GM19463 (cell line): ENCODE data around the gene HCRTR2.
"Not testable (repeated sequence)": the region's sequence is repeated elsewhere in the genome, so short reads cannot be mapped to it uniquely, and the experiment has no call there.

Experiments used
- ATAC-seq: cut with Tn5 transposase; IDR thresholded peaks from one replicate; pipeline ENCODE4 v1.9.1; 2021; ENCODE audit warnings: mild to moderate bottlenecking, moderate library complexity; ENCODE audit not compliant: unreplicated experiment

HCRTR2 gene

DNA sequence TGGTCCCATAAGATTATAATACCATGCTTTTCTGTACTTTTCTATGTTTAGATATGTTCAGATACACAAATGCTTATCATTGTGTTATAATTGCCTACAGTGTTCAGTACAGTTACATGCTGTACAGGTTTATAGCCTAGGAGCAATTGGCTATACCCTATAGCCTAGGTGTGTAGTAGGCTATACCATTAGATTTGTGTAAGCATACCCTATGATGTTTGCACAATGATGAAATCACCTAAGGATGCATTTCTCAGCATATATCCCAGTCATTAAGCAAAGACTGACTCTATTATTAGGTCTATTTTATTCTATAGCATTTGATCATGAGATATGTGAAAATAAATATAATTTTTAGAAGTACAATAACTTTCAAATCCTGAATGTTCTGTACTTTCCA lies 36.6 kb downstream of the HCRTR2 start:
- ATAC-seq, result no peak

GRCh38 chr6:55212156-55212555 lies 37.8 kb downstream of the HCRTR2 start:
- no peak for ATAC-seq

GRCh38 chr6:55220961-55221360 lies 46.6 kb downstream of the HCRTR2 start:
- ATAC-seq, result no peak

DNA sequence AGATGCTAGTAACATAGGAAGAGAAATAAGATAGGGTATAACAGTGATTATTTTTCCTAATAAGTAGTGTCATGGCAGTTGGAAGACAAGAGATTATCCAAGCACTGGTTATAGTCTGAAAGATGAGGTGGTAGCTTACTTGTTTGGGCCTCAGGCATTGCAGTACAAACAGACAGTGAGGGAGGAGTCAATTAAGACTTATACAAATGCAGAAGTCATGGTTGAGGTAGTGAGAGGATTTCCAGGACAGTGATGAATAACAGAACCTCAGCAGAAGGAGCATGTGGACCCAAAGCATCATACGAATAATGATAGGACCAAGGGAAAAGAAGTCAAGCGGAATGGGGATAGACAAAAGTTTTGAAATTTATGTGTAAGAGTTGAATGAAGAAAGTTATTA lies 53.5 kb downstream of the HCRTR2 start:
- no peak for ATAC-seq

DNA sequence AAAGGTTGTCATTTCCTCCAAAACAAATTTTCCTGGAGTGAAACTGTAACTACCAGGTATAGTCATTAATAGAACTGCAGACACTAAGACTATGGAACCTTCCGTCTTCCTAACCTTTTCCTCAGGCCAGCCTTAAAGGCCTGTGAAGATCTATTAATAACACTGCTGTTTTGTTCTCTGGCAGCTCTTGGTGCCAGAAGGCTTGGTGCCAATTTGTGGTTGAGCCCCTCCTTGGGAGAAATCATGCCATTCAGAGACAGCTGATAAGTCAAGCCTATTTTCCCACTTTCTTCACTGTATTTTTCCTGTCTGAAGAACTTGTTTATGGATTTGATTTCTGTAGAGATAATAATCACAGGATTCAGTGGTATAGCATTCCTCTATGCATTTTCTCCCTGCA lies 64.8 kb downstream of the HCRTR2 start:
- ATAC-seq, result no peak

DNA sequence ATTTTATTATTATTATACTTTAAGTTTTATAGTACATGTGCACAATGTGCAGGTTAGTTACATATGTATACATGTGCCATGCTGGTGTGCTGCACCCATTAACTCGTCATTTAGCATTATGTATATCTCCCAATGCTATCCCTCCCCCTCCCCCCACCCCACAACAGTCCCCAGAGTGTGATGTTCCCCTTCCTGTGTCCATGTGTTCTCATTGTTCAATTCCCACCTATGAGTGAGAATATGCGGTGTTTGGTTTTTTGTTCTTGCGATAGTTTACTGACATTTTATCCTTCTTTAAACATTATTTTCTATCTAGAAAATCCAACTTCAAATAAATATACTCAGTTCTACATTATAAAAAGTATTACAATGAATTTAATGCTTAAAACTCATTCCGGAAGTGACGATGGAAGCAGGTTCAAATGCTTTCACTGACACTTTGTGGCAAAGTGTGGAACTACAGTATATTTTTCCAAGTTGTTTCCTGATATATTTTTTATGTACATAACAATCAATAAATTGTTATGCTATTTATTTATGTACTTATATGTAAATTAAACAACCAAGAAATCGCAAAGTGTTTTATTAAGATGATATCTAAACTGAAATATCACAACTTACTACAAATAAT lies 66.8 kb downstream of the HCRTR2 start:
- not testable (repeated sequence) for ATAC-seq

GRCh38 chr6:55250400-55250799 lies 76.1 kb downstream of the HCRTR2 start:
- no peak for ATAC-seq

GRCh38 chr6:55255113-55255512 lies 80.8 kb downstream of the HCRTR2 start:
- no peak for ATAC-seq

DNA sequence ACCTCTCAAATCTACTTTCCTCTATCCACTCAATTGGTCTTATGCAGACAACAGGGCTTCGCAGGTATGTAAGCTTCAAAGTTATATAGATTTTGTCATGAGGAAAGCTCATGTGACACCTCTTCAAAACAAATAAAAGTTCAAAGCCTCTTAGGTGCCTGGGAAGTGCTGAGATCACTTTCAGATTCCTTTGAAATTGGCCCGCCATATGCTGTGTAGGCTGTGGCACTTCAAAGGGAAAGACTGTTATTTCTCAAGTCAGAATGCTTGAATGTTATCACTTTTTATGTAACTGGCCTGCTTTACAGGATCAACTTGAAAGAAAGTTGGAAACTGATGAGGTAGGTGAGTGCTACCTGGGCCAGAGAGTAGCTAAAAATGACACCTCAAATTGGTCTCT lies 85.9 kb downstream of the HCRTR2 start:
- ATAC-seq, result no peak

- no peak for ATAC-seq
These were observed 91.2 kb downstream of the HCRTR2 start for GRCh38 chr6:55265409-55266114.

DNA sequence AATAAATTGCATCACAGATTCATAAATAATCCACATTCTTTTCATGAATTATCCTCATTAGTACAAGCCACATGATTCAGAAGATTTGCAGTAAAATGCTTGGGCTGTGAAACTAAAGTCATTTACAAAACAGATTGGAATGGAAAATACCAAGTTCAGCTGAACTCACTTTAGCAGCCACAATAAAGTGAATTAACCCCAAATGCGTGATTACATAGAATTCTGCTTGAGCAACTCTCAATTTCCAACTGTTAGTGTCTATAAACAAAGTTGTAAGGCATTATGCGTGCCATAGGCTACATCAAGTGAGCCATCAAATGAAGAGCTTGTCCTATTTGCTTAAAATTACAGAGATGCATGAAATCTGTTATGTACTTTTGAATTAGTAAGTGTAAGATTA lies 92.6 kb downstream of the HCRTR2 start:
- no peak for ATAC-seq

DNA sequence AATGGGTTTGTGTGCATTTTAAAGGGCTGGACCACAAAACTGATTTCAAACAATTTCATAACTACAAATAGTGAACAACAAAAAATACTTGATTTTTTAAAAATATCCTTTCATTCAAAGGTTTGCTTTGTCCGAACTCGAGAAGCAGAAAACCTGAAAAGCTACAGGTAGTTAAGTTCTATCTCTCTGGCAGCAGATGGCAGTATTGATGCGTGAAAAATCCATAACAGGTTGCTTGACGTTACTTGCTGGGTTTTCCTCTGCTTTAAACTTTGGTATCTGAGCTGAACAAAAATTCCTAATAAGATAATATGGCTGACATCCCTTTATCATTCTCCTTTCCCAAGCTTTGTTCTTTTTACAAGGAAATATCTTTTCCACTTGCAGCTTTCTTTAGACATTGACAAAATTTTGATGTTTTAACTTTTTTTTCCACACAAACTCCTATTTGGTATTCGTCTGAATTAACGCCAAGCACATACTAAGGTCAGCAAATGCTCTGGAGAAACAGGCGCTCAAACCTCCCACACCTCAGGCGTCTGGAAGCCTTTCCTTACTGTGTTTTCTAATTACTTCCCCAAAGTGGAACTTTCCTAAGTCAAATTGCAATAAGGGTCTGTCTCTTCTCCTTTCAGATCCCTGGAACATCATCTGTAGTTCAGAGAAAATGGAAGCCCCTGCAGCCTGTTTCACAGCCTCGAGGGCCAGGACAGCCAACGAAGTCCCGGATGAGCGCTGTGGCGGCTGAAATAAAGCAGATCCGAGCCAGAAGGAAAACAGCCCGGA lies 102.6 kb downstream of the HCRTR2 start:
- no peak for ATAC-seq

DNA sequence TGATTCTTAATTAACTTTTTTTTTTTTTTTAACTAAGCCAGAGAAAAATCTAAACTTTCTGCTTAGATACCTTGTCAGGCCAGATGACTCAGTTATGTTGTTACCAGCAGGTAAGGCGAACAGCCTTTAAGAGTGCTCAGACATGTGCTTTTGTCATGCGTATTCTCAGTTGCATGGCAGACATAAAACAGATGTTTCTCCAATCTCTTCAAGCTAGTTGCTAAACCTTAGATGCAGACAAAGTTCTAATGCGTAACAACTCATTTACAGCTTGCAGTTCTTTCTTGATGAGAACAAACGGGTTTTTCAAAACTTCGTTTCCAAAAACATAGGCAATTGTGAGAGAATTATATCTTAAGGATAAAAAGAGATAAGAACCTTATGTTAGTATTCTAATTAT lies 103.3 kb downstream of the HCRTR2 start:
- ATAC-seq, result no peak

- ATAC-seq, result no peak
These were observed 106.9 kb downstream of the HCRTR2 start for GRCh38 chr6:55281215-55281614.

GRCh38 chr6:55282115-55282514 lies 107.8 kb downstream of the HCRTR2 start:
- ATAC-seq, result no peak

- ATAC-seq, result no peak
These were observed 112.5 kb downstream of the HCRTR2 start for GRCh38 chr6:55286824-55287223.

DNA sequence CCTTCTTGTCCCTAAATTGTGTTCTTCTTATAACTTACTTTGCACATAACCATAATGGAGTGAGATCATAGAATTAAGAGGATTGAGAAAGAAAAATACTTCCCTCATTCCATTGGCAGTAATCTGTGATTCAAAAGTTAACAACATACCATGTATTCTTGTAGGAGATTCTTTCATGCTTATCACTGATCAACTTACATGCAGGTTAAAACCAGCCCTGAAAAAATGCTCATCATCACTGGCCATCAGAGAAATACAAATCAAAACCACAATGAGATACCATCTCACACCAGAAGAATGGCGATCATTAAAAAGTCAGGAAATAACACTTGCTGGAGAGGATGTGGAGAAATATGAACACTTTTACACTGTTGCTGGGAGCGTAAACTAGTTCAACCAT lies 116.4 kb downstream of the HCRTR2 start:
- no peak for ATAC-seq

GRCh38 chr6:55293116-55293515 lies 118.8 kb downstream of the HCRTR2 start:
- ATAC-seq, result no peak

GRCh38 chr6:55297214-55297613 lies 122.9 kb downstream of the HCRTR2 start:
- not testable (repeated sequence) for ATAC-seq

DNA sequence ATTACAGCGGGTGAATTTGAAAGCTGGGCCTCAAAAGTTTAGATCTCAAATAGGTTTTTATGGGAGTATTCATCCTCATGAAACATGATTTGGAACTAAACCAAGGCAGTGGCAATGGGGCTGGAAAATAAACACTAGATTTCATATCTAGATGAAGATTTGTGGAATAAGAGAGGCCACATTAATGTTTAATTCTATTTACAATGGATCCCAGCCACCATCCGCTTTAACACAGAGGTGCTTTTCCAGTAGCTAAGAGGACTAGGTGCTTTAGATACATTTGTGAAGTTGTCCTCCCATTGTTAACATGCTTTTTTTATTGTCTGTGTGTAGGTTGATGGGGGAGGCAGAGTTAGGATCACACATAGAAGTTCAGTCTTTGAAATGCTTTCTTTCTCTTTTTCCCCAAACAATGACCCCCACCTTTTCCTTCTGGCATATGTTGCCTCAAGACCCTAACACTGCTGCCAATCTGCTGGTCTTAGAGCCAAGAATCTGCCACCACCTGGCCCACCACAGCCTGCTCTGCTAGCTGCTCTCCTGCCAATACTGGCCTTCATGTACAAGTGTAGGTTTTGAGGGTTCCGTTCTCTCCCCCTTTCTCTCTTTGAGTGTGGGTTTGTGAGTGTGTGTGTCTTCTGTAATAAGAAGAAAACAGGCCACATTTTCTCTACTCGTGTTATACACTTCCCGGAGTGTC lies 125.1 kb downstream of the HCRTR2 start:
- ATAC-seq, result no peak

DNA sequence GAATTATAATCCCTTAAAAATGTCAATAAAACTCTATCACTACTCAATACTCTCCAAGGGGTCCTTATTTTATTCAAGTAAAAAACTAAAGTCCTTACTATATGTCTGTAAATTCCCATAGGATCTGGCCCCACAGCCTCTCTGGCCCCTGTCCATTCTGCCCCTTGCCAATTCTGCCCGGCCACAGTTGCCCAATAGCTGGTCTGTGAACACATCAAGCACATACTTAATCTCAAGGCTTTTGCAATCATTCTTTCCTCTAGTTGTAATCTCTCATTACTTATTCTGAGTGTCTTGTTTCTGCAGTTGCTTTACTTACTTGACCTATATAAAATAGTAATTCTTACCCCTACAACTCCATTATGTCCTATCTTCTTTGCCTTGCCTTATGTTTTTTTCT lies 130.4 kb downstream of the HCRTR2 start:
- ATAC-seq, result no peak
